ENCODE results near the gene SCNN1A.

The SCNN1A gene

DNA sequence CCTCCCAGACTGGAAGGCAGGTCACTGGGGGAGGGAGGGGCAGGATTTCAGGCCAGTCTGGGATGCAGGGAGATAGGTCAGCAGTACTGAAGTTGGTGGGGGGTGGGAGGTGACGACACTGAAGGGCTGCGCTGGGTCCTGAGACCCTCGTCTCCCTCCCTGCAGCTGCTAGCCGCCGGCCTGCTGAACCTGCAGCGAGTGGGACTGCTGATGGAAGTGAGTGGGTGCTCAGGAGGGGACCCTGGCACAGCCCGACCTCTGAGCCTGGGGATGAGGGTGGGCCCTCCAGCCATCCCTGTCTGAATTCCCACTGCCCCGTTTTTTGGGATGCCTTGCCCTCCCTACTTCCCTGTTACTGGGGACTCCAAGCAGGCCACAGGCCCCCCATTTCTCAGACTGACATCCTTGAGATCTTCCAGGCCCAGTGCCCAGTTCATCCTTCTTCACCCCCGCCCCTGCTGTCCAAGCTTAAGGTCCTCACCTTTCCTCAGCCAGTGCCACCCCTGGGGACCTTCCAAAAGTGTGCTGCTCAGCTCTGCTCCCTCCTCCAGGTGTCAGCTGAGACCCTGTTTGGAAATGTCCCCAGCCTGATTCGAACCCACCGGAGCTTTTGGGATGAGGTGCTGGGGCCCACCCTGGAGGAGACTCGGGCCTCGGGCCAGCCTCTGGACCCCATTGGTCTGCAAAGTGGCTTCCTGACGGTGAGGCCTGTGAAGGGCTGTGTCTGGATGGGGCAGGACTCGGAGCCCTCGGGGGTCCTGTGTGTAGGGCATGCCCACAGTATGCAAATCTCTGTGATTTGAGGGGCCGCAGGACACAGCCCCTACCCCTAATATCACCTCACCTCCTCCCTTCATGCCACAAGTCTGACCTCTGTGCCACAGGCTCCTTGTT, 59.4 kb downstream of the SCNN1A start:
- no peak for DNase-seq

DNA sequence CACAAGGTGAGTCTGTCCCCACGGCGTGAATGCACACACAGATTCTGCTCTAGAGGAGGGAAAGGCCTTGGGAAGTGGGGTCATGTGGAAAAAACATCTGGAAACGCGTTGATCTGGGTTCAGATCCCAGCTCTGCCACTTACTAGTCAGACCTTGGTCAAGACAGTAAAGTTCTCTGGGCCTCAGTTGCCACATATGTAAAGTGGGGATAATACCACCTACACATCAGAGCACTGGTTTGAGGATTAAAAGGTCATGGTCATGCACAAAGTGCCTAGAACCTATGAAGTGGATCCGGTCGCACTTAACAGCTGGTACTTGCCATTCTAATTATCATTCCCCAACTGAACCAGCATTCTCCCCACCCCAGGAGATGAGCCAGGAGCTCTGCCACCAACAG, 60.2 kb downstream of the SCNN1A start:
- DNase-seq = no peak

DNA sequence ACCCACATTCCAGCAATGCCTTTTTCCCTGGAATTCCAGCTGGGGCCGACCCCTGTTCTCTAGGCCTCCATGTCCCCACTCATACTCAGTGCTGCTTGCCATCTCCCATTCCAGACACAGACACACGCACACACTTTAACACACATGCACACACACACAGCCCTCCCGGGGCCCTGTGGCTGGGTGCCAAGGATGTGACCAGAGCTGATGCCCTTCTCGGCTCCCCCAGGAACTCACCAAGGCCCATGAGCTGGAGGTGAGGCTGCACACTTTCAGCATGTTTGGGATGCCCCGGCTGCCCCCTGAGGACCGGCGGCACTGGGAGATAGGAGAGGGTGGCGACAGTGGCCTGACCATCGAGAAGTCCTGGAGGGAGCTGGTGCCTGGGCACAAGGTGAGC, 60.6 kb downstream of the SCNN1A start:
- no peak for DNase-seq

DNA sequence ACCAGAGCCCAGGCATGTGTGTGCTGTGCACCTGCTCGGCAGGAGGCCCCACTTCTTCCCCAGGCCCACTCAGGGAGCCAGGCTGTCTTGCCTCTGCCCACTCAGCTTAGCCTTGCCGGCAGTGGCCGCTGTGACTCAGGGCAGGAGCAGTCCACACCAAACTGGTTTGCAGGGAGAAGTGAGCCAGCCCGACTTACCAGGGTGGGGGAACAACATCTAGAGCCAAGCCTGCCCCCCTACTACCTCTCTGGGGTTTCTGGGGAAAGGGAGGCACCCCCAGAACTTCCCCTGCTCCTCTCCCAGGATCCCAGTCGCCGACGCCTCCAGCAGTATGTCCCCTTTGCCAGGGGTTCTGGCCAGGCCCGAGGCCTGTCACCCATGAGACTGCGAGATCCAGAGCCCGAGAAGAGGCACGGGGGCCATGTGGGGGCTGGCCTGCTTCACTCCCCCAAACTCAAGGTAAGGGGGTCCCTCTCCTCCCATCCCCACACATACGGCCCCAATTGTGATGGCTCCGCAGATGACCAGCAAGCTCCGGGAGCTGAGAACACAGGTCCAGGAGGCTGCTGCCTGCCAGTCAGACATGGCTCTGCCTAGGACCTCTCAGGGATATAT, 61.9 kb downstream of the SCNN1A start:
- no peak for DNase-seq

DNA sequence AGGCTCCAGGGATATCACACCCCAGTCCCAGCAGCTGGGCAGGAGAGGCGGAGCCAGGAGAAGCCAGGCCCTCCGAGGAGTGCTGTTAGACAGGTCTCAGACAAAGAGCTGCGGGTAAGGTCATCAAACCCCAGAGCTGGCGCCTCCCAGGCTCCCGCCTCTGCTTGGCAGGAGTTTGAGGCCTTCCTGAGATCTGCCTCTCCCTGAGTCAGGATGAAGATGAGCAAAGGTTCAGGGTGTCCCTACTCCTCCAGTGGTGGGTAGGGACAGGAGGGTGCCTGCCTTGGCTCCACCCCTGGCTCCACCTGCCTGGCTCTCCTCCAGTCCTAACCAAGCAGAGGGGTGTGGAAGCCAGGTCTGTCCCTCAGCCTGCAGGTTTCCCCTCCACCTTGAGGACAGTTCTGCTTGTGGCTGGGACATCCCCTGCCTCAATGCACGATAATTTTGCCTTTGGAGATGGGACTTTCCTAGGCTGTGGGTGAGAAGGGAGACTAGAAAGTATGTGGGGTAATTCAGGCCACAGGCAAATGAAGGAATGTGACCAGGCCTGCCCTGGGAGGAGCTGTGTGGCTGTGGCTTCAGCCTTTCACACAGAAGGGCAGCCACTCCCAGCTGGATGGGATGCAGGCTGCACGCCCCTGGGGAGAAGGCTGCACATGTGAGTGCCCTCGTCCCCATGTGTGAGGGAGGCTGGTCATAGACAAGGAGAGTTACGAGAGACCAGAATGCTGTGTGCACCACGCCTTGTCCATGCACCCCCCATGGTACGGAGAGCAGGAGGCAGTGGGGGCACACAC, 62.6 kb downstream of the SCNN1A start:
- no peak for DNase-seq

DNA sequence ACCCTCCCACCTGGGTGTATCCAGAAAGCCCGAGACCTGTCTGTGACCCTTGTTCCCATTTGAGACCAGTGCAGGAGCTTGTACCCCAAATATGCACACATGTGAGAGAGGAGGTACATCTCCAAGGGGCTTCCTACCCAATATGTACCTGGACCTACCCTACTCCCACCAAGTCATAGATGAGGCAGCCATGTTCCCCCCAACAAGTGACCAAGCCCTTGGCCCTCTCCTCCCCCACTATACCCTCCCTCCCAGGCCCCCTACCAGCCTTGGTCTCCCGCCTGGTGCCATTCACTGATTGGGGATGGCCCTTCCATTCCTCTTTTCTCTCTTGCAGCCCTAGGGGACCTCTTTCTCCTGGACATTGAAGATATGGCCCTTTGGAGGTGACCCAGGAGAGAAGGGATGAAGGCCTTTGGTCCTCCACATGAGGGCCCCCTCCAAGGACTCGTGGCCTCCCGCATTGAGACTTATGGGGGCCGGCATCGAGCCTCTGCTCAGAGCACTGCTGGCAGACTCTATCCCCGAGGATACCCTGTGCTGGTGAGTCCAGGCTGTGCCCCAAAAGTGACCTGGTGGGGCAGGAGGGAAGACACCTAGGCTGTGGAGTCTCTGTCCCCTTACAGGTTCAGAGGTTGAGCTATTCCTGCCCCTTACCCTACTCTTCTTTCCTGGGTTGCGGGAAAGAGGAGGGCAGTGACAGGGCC, 63.4 kb downstream of the SCNN1A start:
- no peak for DNase-seq

DNA sequence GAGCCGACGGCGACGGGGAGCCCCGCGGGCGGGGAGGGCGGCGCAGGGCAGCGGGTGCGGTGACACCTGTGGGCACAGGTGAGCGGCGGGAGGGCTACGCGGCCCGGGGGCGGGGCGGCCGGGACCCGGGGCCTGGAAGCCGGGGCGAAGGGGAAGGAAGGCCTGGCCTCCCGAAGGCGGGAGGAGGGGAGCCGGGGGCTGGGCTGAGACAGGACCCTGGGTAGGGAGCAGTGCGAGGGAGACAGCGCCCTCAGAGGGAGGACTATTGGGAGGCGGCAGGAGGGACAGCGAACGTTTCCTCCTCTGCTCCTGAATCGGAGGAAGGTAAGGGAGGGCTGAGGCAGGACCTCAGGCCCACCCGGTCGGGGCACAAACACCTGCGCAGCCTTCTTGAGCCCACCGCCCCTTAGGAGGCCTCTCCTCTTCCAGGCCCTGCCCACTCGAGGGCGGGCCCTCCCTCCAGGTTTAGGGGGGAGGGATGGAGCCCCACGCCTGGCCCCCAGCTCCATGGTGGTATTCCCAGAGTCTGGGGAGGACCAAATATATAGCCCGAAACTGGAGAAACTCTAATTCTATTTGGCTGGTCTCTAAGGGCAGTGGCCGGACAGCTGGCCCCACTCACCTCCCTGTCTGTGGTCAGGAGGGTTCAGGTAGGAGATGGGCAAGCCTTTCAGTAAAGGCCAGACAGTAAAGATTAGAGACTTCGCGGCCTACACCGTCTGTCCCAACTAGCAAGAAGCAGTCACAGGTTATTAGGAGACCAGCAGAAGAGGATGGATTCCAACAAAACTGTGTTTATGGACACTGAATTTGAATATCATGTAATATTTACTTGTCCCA, 64.4 kb downstream of the SCNN1A start:
- no peak for DNase-seq

DNA sequence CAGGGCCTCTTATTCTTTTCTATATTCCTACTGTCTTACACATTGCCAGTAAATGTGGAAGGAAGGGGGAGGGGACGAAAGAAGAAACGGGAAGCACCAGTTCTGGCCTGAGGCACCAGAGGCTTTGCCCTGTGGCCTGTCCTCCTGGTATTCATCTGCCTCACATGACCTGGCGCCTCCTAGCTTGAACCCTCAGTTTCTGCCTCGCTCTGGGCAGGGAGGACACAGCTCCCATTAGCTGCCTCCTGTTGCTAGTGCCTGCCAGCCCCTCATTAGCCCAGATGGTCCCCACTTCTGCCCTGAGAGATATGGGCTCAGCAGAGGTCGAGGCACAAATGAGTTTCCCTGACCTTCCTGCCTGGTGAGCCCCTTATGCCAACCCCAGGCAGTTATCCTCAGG, 67.8 kb downstream of the SCNN1A start:
- no peak for DNase-seq

DNA sequence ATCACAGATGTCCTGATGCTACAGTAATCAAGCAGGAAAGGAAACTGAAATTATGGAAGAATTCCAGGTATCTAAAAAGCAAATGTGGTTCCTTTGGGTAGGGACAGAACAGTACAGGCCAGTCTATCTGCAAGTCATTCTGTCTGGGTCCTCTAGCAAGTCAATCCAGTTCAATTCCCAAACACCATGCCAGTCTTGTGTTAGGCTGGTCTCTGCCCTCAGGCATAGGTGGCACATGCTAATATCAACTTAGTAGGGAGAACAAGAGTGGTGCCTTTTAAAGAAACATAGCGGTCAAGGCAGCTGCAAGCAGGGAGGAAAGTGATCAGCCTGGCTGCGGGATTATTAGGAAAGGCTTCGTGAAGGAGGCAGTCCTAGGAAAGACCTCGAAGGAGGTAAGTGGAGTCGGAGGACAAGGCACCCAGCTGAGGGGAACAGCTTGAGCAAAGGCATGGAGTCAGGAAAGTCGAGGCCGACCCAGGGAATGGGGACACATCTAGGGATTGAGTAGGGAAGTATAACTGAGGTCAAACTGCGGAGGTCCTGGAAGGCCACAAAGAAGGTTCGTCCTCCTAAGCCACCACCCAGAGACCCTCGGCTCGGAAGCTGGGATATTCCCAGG, 68.7 kb downstream of the SCNN1A start:
- no peak for DNase-seq

DNA sequence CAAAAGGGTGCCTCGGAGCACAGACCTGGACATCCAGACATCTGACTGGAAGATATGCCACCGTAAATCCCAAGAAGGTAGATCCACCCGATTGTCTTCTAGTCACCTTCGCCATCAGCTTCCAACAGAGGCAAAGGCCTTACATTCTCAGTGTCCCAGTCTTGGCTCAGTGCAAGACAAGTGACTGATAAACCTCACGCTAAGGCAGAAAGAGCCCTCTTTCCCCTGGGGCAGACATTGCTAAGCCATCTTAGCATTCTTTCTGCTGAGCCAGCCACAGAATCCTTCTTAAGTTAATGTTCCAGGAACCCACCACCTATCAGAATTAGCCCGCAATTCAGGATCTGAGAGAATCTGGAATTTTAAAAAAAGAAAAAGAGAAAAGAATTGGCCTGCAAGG, 69.2 kb downstream of the SCNN1A start:
- DNase-seq = no peak

DNA sequence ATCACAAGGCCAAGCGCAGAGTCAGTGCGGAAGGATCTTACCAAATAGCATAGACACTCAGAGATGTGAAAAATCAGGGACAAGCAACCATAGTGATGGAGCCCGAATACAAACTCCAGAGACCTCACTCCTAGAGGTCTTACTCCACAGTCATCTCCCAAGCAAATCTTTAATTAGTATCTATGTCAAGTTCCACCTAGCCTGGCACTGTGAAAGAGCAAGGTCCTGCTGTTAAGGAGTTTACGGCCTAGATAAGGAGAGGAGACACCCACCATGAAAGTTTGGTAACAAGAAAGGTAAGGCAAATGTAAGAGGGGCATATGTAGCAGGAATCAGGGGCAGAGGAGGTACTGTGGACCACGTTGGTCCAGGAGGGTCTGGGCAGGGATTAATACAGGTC, 72.3 kb downstream of the SCNN1A start:
- no peak for DNase-seq

DNA sequence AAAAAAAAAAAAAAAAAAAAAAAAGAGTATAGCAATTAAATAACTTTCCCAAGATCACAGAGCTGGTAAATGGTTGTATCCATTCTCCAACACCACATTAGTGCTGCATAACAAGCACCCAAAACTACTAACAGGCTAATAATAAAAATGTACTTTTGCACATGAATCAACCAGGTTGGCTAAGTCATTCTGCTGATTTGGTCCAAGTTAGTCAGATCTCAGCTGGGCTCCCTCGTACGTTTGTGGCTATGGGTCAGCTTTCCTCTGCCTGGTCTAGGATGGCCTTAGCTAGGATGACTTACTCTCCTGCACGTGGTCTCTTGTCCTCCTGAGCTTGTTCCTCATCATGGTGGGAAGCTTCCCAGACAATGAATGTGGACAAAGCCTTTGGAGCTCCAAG, 72.7 kb downstream of the SCNN1A start:
- DNase-seq = no peak

DNA sequence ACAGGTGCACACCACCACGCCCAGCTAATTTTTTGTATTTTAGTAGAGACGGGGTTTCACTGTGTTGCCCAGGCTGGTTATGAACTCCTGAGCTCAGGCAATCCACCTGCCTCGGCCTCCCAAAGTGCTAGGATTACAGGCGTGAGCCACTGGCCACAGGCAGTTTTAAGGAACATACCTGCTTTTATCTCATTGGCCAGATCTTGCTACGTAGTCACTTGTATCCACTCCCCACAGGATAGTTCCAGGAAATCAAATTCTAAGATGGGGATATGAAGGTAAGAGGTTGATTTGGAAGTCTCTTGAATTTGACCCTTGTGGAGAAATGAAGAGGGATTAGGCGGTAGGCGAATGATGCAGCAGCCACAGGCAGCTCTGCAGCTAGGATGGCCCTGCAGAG, 73.6 kb downstream of the SCNN1A start:
- DNase-seq = no peak

DNA sequence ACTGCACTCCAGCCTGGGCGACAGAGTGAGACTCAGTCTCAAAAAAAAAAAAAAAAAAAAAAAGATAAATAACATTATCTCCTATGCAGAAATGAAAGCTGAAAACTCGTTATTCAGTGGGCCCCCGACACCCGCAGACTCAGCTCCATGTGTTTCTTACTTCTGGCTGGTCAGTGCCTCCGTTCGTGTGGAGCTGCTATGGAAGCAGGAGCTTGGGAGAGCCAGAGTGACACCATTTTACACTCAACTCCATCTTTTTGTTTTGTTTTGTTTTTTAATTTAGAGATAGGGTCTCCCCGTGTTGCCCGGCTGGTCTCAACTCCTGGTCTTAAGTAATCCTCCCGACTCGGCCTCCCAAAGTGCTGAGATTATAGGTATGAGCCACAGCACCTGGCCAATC, 78.2 kb downstream of the SCNN1A start:
- DNase-seq = no peak

Data from CD4-positive, alpha-beta T cell treated with Interleukin-10 for 1 hour (primary cell).